ENCODE data around the gene PEX11A. TPM values are rescaled to one million over a fixed set of nuclear protein-coding genes. Genes with fewer than 3 reads are reported as not detected.

PEX11A gene
- total and polyA plus RNA-seq, 2 donors (not counting 3 experiments of a cell fraction or from before 2014, with no cell fraction given) = 3.2 to 4.4 TPM

- BruUV-seq (replicated peaks) = no TSS peak
- CTCF ChIA-PET = interaction anchor here (1.0 to 4.4 kb wide), 7 partner anchors 9 to 242 kb away, joined by 3 to 55 read pairs (median 7); partner anchors contain the start of gene KIF7
- intact Hi-C loops (cut with micrococcal nuclease) = no loop called here
Measured at GRCh38 chr15:89645680-89646079, 44.9 kb downstream of the PEX11A start.

DNA sequence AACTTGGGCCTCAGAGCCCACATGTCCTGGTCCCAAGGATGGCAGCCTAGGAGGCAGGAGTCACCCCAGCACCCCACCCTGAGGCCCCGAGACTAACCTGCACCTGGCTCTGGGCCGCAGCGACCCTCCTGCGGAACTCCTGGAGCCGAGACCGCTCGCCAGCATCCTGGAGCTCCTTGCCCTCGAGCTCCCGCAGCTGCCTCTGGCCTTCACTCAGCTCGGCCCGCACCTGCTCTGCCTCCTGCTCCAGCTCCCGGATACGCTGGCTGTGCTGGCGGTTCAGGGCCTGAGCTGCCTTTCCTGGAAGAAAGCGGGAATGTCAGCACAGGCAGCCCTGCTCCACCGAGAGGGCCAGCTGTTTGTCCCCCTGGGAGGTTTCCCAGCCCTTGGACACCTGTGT lies 48.4 kb downstream of the PEX11A start:
- intact Hi-C loops (cut with micrococcal nuclease) = no loop called here

More at GRCh38 chr15:89645680-89646079, 44.9 kb downstream of the PEX11A start:
- H3K9me1 ChIP-seq (replicated peaks; ENCODE audit: control insufficient read depth, extremely low read depth, insufficient read depth, low read length) = no peaks in the 10 kb centered on the region
- POLR2A ChIA-PET = no interaction called here
- no peak overlapping the region for H3K9ac ChIP-seq (replicated peaks; ENCODE audit: extremely low read depth, insufficient read depth, low read length)
- no peaks in the 10 kb centered on the region for H3K4me1 ChIP-seq (ENCODE audit: control insufficient read depth, extremely low read depth, insufficient read depth, low read length)
- dilution Hi-C loops (cut with MboI; ENCODE audit: extremely low pct_ligation_motif_present, low sequenced_read_pairs) = no loop called here
- H3K27me3 ChIP-seq (ENCODE audit: control insufficient read depth in 2 of 2, insufficient read depth in 2 of 2, low read length in 2 of 2) = no peaks in the 10 kb centered on the region
- DNase-seq (ENCODE audit: low read depth, low spot score) (no peak), FAIRE-seq (no peak)
- no peaks in the 10 kb centered on the region for H4K20me1 ChIP-seq (replicated peaks; ENCODE audit: control insufficient read depth, extremely low read depth, insufficient read depth, low read length)
- no peak overlapping the region for H3K27ac ChIP-seq (ENCODE audit: insufficient read depth, low read depth, low read length)
- TF ChIP-seq FOS (IDR thresholded peaks at IDR 0.05; ENCODE audit: borderline replicate concordance, insufficient read depth, low read length) = no peak
- peaks cover 0 to 15% of the 10 kb centered on the region in 2 experiments for H3K36me3 ChIP-seq (ENCODE audit: control insufficient read depth in 2 of 2, extremely low read depth in 1 of 2, insufficient read depth in 2 of 2, low read length in 2 of 2)
- H2AFZ ChIP-seq (ENCODE audit: low read depth, low read length) = no peak overlapping the region
- H3K79me2 ChIP-seq (ENCODE audit: control insufficient read depth, insufficient read depth, low read length) = no peaks in the 10 kb centered on the region
- no peak overlapping the region for H3K4me2 ChIP-seq (ENCODE audit: insufficient read depth, low read length)
- no peaks in the 10 kb centered on the region for H3K9me3 ChIP-seq (replicated peaks; ENCODE audit: control insufficient read depth, insufficient read depth, low read length)
- no peak overlapping the region for H3K4me3 ChIP-seq (replicated peaks in 1 of 3; ENCODE audit: insufficient read depth in 1 of 3, low read depth in 1 of 3, low read length in 3 of 3)

More for the DNA sequence above, 48.4 kb downstream of the PEX11A start:
- Histone ChIP-seq H3K4me1 (ENCODE audit: control insufficient read depth, extremely low read depth, insufficient read depth, low read length) (no peaks in the 10 kb centered on the region), H4K20me1 (replicated peaks; ENCODE audit: control insufficient read depth, extremely low read depth, insufficient read depth, low read length) (no peaks in the 10 kb centered on the region), H3K36me3 (ENCODE audit: control insufficient read depth in 2 of 2, extremely low read depth in 1 of 2, insufficient read depth in 2 of 2, low read length in 2 of 2) (peaks cover 0 to 13% of the 10 kb centered on the region in 2 experiments), H3K4me3 (replicated peaks in 1 of 3; ENCODE audit: insufficient read depth in 1 of 3, low read depth in 1 of 3, low read length in 3 of 3) (no peak overlapping the region), H3K27me3 (ENCODE audit: control insufficient read depth in 2 of 2, insufficient read depth in 2 of 2, low read length in 2 of 2) (no peaks in the 10 kb centered on the region), H3K9me3 (replicated peaks; ENCODE audit: control insufficient read depth, insufficient read depth, low read length) (no peaks in the 10 kb centered on the region), H2AFZ (ENCODE audit: low read depth, low read length) (no peak overlapping the region), H3K79me2 (ENCODE audit: control insufficient read depth, insufficient read depth, low read length) (no peaks in the 10 kb centered on the region), H3K9ac (replicated peaks; ENCODE audit: extremely low read depth, insufficient read depth, low read length) (no peak overlapping the region), H3K9me1 (replicated peaks; ENCODE audit: control insufficient read depth, extremely low read depth, insufficient read depth, low read length) (no peaks in the 10 kb centered on the region), H3K4me2 (ENCODE audit: insufficient read depth, low read length) (no peak overlapping the region), H3K27ac (ENCODE audit: insufficient read depth, low read depth, low read length) (no peak overlapping the region)
- DNase-seq (ENCODE audit: low read depth, low spot score) (no peak), FAIRE-seq (no peak)
- TF ChIP-seq EZH2 (IDR thresholded peaks at IDR 0.05; ENCODE audit: borderline replicate concordance, low read depth, low read length, severe bottlenecking) = no peak
- TF ChIP-seq JUN (IDR thresholded peaks at IDR 0.05; ENCODE audit: borderline replicate concordance, insufficient read depth, insufficient read length, low read depth) = no peak
- TF ChIP-seq GATA2 (IDR thresholded peaks at IDR 0.05; ENCODE audit: insufficient read depth, insufficient read length, low read depth, low read length) = no peak
- no peak for TF ChIP-seq POLR2AphosphoS5 (IDR thresholded peaks at IDR 0.05; ENCODE audit: insufficient read depth, low read depth, low read length)
- no peak for TF ChIP-seq FOS (IDR thresholded peaks at IDR 0.05; ENCODE audit: borderline replicate concordance, insufficient read depth, low read length)
- TF ChIP-seq, protein P1, sequence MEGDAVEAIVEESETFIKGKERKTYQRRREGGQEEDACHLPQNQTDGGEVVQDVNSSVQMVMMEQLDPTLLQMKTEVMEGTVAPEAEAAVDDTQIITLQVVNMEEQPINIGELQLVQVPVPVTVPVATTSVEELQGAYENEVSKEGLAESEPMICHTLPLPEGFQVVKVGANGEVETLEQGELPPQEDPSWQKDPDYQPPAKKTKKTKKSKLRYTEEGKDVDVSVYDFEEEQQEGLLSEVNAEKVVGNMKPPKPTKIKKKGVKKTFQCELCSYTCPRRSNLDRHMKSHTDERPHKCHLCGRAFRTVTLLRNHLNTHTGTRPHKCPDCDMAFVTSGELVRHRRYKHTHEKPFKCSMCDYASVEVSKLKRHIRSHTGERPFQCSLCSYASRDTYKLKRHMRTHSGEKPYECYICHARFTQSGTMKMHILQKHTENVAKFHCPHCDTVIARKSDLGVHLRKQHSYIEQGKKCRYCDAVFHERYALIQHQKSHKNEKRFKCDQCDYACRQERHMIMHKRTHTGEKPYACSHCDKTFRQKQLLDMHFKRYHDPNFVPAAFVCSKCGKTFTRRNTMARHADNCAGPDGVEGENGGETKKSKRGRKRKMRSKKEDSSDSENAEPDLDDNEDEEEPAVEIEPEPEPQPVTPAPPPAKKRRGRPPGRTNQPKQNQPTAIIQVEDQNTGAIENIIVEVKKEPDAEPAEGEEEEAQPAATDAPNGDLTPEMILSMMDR (IDR thresholded peaks at IDR 0.05; ENCODE audit: extremely low read depth in 1 of 2, insufficient read depth in 1 of 2, low read depth in 1 of 2, low read length in 2 of 2) = no peak
- TF ChIP-seq, protein P2, sequence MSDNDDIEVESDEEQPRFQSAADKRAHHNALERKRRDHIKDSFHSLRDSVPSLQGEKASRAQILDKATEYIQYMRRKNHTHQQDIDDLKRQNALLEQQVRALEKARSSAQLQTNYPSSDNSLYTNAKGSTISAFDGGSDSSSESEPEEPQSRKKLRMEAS (IDR thresholded peaks at IDR 0.05; ENCODE audit: insufficient read depth, insufficient read length) = no peak
- TF ChIP-seq MYC (IDR thresholded peaks at IDR 0.05; ENCODE audit: low read depth, low read length) = no peak
- no peak for TF ChIP-seq POLR2A (IDR thresholded peaks at IDR 0.05; ENCODE audit: low read depth, low read length)
- dilution Hi-C loops (cut with MboI; ENCODE audit: extremely low pct_ligation_motif_present, low sequenced_read_pairs) = no loop called here
- ChIA-PET POLR2A (no interaction called here), CTCF (interaction anchor here (2.0 kb wide), 1 partner anchor 31 kb away, joined by 6 read pairs; no protein-coding TSS in a partner anchor)
- no TSS peak for BruUV-seq (replicated peaks)
